GM12891 (cell line): Measurements from ENCODE around the gene B4GALT5.

Experiments
- POLR2A ChIP-seq: IDR thresholded peaks from 2 replicates; pipeline ENCODE4 v1.6.1; 2011; ENCODE audit warnings: low read depth, low read length, control low read depth
- POLR2AphosphoS5 ChIP-seq: IDR thresholded peaks from 2 replicates; pipeline ENCODE4 v1.6.1; 2011; ENCODE audit warnings: low read depth, low read length, control low read depth

GRCh38 chr20:49710971-49711666 is 2.6 kb downstream of the B4GALT5 start:
- TF ChIP-seq POLR2A (no peak), POLR2AphosphoS5 (no peak)
